NCI-H187 treated with DMSO at 0.1 percent for 48 hours (cell line): ENCODE results near the gene TPRN.

ENCODE experiments used
- DNase-seq: peaks from one replicate; lab custom pipeline; 2025; lab: John Stamatoyannopoulos, UW

Gene TPRN

GRCh38 chr9:137224830-137225694 is 24.5 kb upstream of the TPRN start, which contains the start of gene CYSRT1:
Gene CYSRT1 (plus strand): TSS chr9:137225174. CDS start chr9:137225622, 448 bp downstream.
- DNase-seq: no peak

- DNase-seq: peak; percentile 72
These were observed 22.8 kb upstream of the TPRN start for GRCh38 chr9:137223078-137223970.

DNA sequence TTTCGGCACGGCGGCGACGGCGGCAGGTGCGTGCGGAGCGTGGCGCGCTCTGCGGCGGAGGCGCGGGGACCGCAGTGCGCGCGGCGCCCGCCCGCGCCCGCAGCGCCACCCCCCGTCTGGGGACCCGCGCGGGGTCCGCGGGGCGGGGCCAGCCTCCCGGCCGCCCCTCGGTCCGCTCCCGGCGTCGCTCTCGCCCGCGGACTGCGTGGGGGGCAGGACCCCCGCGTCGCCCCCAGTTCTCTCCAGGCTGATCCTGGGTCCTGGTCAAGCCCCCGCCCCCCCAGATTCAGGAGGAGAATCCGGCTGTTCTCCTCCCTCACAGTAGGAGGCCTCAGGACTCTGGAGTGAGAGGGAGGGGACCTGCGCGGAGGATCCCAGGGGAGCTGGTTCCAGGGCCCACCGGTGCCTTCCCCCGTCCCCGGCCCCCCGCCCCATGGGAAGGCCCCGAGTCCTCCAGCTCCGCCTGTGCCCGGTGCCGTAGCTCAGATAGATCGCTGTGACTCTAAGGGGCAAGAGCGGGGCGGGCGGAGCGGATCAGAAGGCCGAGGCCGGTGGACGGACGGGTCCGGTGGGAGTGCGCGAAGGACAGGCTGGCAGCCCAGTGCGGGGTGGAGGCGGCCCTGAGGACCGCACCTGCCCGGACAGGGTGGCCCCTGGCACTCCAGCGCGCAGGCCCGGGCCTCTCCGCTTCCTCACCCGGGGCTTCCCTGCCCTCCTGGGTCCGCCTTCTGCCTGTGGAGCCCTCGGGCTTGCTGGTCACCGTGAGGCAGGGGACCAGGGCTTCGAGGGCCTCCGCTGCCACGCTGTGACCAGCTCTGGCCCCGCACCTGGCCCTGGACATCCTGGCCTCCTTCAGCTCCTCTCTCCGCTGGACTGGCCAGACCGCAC is 21.9 kb upstream of the TPRN start, which contains the start of gene RNF208:
TSS of gene RNF208 (minus strand) at position 51 of the 888 bp plus-strand sequence. CDS start 1,028 bp downstream, outside the sequence.
- no peak for DNase-seq

DNA sequence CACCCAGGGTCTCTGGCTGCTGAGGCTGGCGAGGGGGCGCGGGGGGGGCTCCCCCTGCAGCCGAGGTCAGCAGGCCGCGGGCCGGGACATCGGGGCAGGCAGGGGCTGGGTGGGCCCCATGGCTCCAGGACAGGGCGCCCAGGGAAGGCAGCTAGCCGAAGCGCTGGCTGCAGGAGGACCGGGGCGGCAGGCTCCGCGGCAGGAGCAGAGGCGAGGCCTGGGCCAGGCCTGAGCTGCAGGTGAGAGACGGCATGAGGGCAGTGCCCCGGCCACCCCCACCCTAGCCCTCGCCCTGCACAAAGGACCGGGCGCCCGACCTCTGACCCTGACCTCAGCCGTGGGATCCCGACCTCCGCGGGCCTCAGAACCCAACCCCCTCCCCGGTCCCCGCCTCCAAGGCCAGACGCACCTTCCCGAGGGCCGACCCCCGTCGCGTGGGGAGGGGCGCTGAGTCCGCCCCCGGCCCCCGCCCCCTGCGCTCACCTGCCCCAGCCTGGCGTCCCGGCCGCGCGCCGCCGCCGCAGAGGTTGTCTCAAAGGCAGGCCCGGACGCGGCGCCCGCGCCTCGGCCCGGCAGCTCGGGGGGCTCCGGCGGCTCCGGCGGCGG is 21.1 kb upstream of the TPRN start:
- DNase-seq: no peak

DNA sequence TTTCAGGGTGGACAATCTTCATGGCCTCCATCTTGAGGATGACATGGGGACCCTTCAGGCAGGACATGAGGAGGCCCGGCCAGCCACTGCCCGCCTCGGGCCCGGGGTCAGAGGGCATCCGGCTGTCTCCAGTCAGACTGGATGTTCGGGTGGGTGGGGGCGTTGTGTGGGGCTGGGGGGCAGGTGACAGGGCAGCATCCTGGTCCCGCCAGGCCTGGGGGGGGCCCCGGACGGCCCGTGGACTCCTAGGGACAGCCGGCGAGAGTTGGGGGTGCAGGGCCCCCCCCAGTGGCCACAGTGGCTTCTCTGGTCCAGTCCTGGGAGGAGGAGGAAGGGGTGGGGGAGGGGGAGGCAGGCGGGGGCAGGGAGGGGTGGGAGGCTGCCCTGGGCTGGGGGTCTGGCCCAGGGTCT is 20.6 kb upstream of the TPRN start:
- no peak for DNase-seq

DNA sequence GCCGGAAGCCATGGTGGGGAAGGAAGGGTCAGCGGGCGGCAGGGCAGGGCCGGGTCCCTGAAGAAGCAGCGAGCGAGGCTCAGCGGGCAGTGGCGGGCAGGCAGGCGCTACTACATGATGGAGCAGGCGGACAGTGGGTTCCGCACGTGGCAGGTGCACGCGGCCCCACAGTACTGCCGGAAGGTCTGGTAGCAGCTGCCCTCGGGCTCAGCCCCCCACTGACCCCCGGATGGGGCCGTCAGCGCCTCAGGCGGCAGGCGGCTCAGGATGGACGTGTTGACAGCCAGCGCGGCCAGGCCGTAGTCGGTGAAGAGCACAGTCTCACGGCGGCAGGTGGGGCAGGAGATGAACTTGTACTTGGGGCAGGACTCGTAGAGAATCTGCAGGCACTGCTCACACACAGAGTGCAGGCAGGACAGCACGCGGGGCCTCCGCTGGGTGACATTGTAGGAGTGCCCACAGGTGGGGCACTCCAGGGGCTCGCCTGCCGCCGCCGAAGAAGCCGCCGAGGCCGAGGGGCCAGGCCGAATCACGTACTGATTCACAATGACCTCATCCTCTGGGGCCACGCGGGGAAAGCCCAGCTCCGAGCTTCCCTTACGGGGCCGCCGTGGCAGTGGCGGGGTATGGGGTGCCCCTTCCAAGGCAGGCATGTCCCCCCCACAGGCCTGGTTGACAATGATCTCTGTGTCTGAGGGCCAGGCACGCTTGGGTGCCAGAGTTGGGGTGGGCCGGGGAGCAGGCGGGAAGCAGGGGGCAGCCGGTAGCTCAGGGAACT is 20.0 kb upstream of the TPRN start:
- DNase-seq: no peak

- no peak for DNase-seq
These were observed 19.3 kb upstream of the TPRN start for GRCh38 chr9:137219757-137220316.

GRCh38 chr9:137218754-137219271 is 18.3 kb upstream of the TPRN start:
- no peak for DNase-seq

- DNase-seq: no peak
These were observed 17.7 kb upstream of the TPRN start for GRCh38 chr9:137218212-137218753.

- no peak for DNase-seq
These were observed 17.0 kb upstream of the TPRN start for GRCh38 chr9:137217276-137218211.

DNA sequence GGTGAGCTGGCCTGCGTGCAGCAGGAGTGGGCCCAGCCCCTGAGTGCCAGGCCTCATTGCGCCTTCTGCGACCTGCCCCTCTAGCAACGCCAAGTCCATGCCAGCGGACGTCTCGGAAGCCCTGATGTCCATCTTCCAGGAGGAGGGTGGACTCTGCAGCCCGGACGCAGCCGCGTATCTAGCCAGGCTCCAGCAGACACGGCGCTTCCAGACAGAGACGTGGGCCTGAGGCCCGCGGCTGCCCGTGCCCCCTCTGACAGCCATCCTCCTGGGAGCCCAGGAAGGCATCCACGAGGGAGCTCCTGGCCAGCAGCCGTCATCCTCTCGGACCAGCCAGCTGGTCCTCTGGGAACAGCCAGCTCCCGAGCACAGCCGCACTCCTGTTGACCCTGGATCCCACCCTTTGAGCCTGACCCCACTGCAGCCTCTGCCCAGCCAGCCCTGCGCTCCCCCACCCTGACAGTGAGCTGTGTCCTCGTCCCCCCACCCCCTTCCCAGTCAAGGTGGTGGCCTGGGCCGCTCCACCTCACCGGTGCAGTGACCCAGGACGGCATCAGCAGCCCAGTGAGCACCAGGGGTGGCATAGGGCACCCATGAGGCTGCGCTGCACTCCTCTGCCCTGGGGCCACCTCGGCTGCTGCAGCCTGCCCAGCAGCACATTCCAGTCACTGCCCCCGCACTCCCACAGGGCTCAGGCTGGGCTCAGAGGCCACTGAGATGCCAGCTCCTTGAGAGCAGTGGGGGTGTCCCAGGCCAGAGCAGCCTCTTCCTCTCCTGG is 15.8 kb upstream of the TPRN start:
- DNase-seq: no peak

- DNase-seq: no peak
These were observed 14.8 kb upstream of the TPRN start for GRCh38 chr9:137215196-137215986.

DNA sequence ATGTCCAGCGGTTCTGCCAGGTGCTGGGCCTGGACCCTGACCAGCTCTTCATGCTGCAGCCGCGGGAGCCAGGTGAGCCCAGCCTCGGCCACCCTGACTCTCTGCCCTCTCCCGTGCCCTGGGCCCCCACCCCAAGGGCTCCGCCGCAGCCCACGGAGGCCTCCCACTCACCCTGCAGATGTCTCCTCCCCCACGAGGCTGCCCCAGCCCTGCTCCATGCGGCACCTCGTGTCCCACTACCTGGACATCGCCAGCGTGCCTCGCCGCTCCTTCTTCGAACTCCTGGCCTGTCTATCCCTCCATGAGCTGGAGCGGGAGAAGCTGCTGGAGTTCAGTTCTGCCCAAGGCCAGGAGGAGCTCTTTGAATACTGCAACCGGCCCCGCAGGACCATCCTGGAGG is 14.1 kb upstream of the TPRN start:
- no peak for DNase-seq

GRCh38 chr9:137213160-137214060 is 12.9 kb upstream of the TPRN start:
- DNase-seq: no peak

DNA sequence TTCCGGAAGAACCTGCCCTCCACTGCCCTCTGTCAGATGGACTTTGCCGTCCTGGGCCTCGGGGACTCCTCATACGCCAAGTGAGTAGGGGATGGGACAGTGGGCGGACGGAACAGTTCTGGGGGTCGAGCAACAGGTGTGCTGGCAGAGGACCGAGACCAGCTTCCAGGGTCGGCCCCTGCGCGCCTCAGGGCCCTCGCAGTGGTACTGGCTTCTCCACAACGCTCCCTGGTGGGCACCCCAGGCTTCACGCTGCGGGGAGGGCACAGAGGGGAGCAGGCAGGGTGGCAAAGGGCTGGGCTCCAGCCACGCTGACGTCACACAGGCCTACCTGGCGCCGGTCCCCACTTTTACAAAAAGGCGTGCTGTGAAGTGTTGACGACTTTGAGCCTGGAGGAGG is 12.0 kb upstream of the TPRN start:
- DNase-seq: no peak

DNA sequence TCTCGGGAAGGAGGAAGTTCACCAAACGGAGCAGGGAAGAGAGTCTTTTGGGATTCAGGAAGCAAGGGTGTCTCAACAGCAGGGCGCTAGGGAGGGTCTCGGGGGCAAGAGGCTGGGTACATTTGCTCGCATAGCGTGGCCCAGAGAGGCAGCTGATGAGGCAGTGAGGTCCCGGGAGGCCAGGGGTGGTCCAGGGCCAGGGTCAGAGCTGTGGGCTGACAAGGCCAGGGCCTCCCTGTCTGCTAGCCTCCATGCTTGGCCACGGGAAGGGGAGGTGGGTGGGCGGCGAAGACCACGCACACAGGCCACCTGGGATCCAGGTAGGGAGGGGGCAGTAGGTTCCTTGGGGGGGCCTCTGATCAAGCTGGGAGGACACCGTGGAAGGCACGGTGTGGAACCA is 11.0 kb upstream of the TPRN start:
- no peak for DNase-seq
